SK-N-SH treated with all-trans-retinoic acid at 6 μM for 48 hours (cell line): ENCODE results near the gene ANAPC15.

Experiments used
- ATAC-seq: fragments of 200-7000 bp; cut with Tn5 transposase; 3 replicates; pipeline ENCODE4 v1.9.1; 2020; ENCODE audit warnings: mild to moderate bottlenecking, moderate library complexity
- ARNTL ChIP-seq: fragments of 450-650 bp; formaldehyde crosslinking; IDR thresholded peaks from 2 replicates; pipeline ENCODE4 v1.5.0; 2020; ENCODE audit warnings: low read depth, mild to moderate bottlenecking, moderate library complexity, borderline replicate concordance
- BACH2 ChIP-seq: fragments of 250-450 bp; sonication (Bioruptor Pico); IDR thresholded peaks from 2 replicates; pipeline ENCODE4 v1.9.0; 2021; ENCODE audit warnings: mild to moderate bottlenecking, borderline replicate concordance
- CREB5 ChIP-seq: fragments of 250-450 bp; sonication (Bioruptor Pico); IDR thresholded peaks from 2 replicates; pipeline ENCODE4 v1.5.1; 2020; ENCODE audit warnings: low read depth, mild to moderate bottlenecking, moderate library complexity
- CSDC2 ChIP-seq: fragments of 250-450 bp; sonication (Bioruptor Pico); IDR thresholded peaks from 2 replicates; pipeline ENCODE4 v1.5.0; 2020; ENCODE audit warnings: mild to moderate bottlenecking, moderate library complexity
- ESRRG ChIP-seq: fragments of 250-450 bp; sonication (Bioruptor Pico); IDR thresholded peaks from 2 replicates; pipeline ENCODE4 v1.6.1; 2021; ENCODE audit warnings: mild to moderate bottlenecking
- GLIS3 ChIP-seq: fragments of 250-450 bp; sonication (Bioruptor Pico); IDR thresholded peaks from 2 replicates; pipeline ENCODE4 v1.5.0; 2020; ENCODE audit warnings: mild to moderate bottlenecking, moderate library complexity
- OSR1 ChIP-seq: fragments of 250-450 bp; sonication (Bioruptor Pico); IDR thresholded peaks from 2 replicates; pipeline ENCODE4 v1.8.0; 2022; ENCODE audit warnings: moderate library complexity, mild to moderate bottlenecking, inconsistent platforms
- PATZ1 ChIP-seq: fragments of 250-450 bp; sonication (Bioruptor Pico); IDR thresholded peaks from 2 replicates; pipeline ENCODE4 v1.8.0; 2020; ENCODE audit warnings: mild to moderate bottlenecking, moderate library complexity, borderline replicate concordance
- POU6F1 ChIP-seq: fragments of 250-450 bp; sonication (Bioruptor Pico); IDR thresholded peaks from 2 replicates; pipeline ENCODE4 v1.8.0; 2021; ENCODE audit warnings: low read depth, mild to moderate bottlenecking, moderate library complexity, borderline replicate concordance
- PPARA ChIP-seq: fragments of 250-450 bp; sonication (Bioruptor Pico); IDR thresholded peaks from 2 replicates; pipeline ENCODE4 v1.5.0; 2020; ENCODE audit warnings: mild to moderate bottlenecking, borderline replicate concordance
- RARB ChIP-seq: fragments of 250-450 bp; sonication (Bioruptor Pico); IDR thresholded peaks from 2 replicates; pipeline ENCODE4 v1.8.0; 2021; ENCODE audit warnings: mild to moderate bottlenecking, moderate library complexity
- SNAI2 ChIP-seq: fragments of 250-450 bp; sonication (Bioruptor Pico); IDR thresholded peaks from 2 replicates; pipeline ENCODE4 v1.5.0; 2020; ENCODE audit warnings: mild to moderate bottlenecking, moderate library complexity
- TCF4 ChIP-seq: fragments of 250-450 bp; sonication (Bioruptor Pico); IDR thresholded peaks from 2 replicates; pipeline ENCODE4 v1.8.0; 2021; ENCODE audit warnings: mild to moderate bottlenecking, moderate library complexity, borderline replicate concordance
- TSHZ2 ChIP-seq: fragments of 250-450 bp; sonication (Bioruptor Pico); IDR thresholded peaks from 2 replicates; pipeline ENCODE4 v1.5.0; 2020; ENCODE audit warnings: mild to moderate bottlenecking, moderate library complexity
- ZC3H10 ChIP-seq: fragments of 250-450 bp; sonication (Bioruptor Pico); IDR thresholded peaks from 2 replicates; pipeline ENCODE4 v1.5.1; 2021; ENCODE audit warnings: mild to moderate bottlenecking, moderate library complexity
- ZFP3 ChIP-seq: fragments of 250-450 bp; sonication (Bioruptor Pico); IDR thresholded peaks from 2 replicates; pipeline ENCODE4 v1.5.0; 2020; ENCODE audit warnings: mild to moderate bottlenecking, moderate library complexity
- ZFP30 ChIP-seq: fragments of 450-650 bp; formaldehyde crosslinking; IDR thresholded peaks from 2 replicates; pipeline ENCODE4 v1.5.0; 2022; ENCODE audit warnings: mild to moderate bottlenecking, moderate library complexity
- ZNF70 ChIP-seq: fragments of 450-650 bp; formaldehyde crosslinking; IDR thresholded peaks from 2 replicates; pipeline ENCODE4 v1.5.0; 2020; ENCODE audit warnings: mild to moderate bottlenecking, moderate library complexity
- TF ChIP-seq, protein P1 (sequence below): fragments of 250-450 bp; sonication (Bioruptor Pico); IDR thresholded peaks from 2 replicates; pipeline ENCODE4 v1.5.1; 2021; ENCODE audit warnings: mild to moderate bottlenecking, moderate library complexity

ANAPC15 gene

DNA sequence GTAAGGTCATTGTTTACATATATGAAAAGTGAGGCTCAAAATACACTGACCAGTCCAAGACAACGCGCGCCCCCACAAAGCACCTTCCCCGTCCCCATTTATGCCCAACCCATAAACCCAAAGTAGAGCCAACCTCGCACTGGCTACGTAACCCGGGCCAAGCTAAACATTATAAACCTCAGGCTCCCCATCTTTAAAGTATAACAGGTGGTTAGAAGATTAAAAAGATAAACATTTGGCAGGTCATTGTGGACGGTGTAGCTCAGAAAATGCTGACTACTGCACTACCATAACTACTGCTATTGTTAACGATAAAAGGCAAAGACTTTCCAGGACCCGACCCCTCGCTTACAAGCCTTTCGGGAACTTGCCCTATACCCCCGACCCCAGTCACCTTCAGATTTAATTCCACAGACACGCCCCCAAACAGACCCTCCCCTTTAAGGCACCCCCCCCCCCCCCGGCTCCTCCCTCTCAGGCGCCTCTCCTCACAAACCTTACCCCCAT, 32.6 kb downstream of the ANAPC15 start (continued):
- TF ChIP-seq, protein P1, sequence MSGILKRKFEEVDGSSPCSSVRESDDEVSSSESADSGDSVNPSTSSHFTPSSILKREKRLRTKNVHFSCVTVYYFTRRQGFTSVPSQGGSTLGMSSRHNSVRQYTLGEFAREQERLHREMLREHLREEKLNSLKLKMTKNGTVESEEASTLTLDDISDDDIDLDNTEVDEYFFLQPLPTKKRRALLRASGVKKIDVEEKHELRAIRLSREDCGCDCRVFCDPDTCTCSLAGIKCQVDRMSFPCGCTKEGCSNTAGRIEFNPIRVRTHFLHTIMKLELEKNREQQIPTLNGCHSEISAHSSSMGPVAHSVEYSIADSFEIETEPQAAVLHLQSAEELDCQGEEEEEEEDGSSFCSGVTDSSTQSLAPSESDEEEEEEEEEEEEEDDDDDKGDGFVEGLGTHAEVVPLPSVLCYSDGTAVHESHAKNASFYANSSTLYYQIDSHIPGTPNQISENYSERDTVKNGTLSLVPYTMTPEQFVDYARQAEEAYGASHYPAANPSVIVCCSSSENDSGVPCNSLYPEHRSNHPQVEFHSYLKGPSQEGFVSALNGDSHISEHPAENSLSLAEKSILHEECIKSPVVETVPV (CRISPR knock-in tag), result no peak
- TF ChIP-seq CREB5 (CRISPR knock-in tag) (no peak), GLIS3 (no peak)

DNA sequence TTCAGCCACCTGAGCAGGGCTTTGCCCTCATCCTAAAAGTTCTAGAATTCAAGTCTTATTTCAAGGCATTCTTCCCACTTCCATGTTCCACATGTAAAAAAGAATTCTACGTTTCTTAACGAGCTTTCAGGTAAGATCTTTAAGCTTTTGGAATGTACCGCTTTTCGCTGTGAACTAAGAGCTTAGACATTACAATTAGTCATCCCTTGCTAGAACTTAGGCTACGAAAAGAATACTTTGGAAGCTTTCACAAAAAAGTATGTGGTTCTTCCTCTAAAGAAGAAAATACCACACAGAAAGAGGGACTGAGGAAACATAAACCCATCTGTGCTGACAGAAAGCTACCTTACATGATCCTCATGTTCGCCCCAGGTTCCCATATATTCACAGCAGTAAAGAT, 34.0 kb downstream of the ANAPC15 start:
- no peak for TF ChIP-seq SNAI2 (CRISPR knock-in tag)
- TF ChIP-seq TSHZ2 (CRISPR knock-in tag), result no peak
- no peak for TF ChIP-seq ZNF70
- TF ChIP-seq GLIS3, result no peak
- TF ChIP-seq ARNTL (CRISPR knock-in tag), result no peak
- TF ChIP-seq POU6F1 (CRISPR knock-in tag), result no peak
- no peak for TF ChIP-seq OSR1 (CRISPR knock-in tag)
- TF ChIP-seq PPARA (CRISPR knock-in tag), result no peak
- TF ChIP-seq BACH2 (CRISPR knock-in tag), result no peak
- ATAC-seq, result no peak

DNA sequence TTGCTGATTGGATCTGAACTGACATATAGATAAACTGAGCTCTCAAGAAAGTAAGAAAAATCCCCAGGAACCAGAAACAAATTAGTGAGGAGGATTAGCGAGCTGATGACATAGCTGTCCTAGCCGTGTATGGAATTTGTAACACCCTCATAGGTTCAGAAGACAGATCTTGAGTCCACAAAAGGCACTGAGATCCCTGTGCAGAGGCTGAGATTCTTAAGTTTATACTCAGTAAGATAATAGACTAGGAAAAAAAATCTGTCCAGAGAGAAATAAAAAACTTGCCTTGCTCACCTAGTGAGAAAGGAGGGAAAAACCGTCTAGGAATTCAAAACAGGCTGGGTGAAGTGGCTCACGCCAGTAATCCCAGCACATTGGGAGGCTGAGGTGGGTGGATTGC, 36.7 kb downstream of the ANAPC15 start:
- no peak for ATAC-seq
- no peak for TF ChIP-seq ESRRG (CRISPR knock-in tag)
- no peak for TF ChIP-seq PATZ1
- no peak for TF ChIP-seq ZC3H10 (CRISPR knock-in tag)
- no peak for TF ChIP-seq CSDC2 (CRISPR knock-in tag)
- TF ChIP-seq TSHZ2 (CRISPR knock-in tag), result no peak
- no peak for TF ChIP-seq PPARA (CRISPR knock-in tag)
- no peak for TF ChIP-seq BACH2 (CRISPR knock-in tag)
- no peak for TF ChIP-seq ZFP30 (CRISPR knock-in tag)
- TF ChIP-seq ZFP3, result no peak
- TF ChIP-seq TCF4 (CRISPR knock-in tag), result no peak
- no peak for TF ChIP-seq GLIS3
- no peak for TF ChIP-seq POU6F1 (CRISPR knock-in tag)
- no peak for TF ChIP-seq OSR1 (CRISPR knock-in tag)
- no peak for TF ChIP-seq RARB (CRISPR knock-in tag)
